Glutamatergic neuron (in vitro differentiated cells): Measurements from ENCODE around the gene WFS1. TPM values are rescaled to one million over a fixed set of nuclear protein-coding genes. Genes with fewer than 3 reads are reported as not detected.

Source experiments
- DNase-seq: peaks from one replicate; pipeline ENCODE4 v3.0.0; 2022
- H3K27ac Mint-ChIP-seq: one replicate; pipeline ENCODE4 v1.8.0; 2020; ENCODE audit warnings: mild to moderate bottlenecking, mixed read lengths, inconsistent platforms; ENCODE audit not compliant: unreplicated experiment
- H3K27me3 Mint-ChIP-seq: one replicate; pipeline ENCODE4 v1.8.0; 2020; ENCODE audit warnings: mild to moderate bottlenecking, moderate library complexity, mixed read lengths, inconsistent platforms; ENCODE audit not compliant: unreplicated experiment
- H3K36me3 Mint-ChIP-seq: one replicate; pipeline ENCODE4 v1.8.0; 2020; ENCODE audit warnings: mild to moderate bottlenecking, mixed read lengths, inconsistent platforms; ENCODE audit not compliant: unreplicated experiment
- H3K4me1 Mint-ChIP-seq: one replicate; pipeline ENCODE4 v1.8.0; 2020; ENCODE audit warnings: mild to moderate bottlenecking, low read depth, mixed read lengths, inconsistent platforms; ENCODE audit not compliant: unreplicated experiment
- H3K4me3 Mint-ChIP-seq: one replicate; pipeline ENCODE4 v1.8.0; 2020; ENCODE audit warnings: mild to moderate bottlenecking, mixed read lengths, inconsistent platforms; ENCODE audit not compliant: unreplicated experiment
- H3K9me3 Mint-ChIP-seq: one replicate; pipeline ENCODE4 v1.8.0; 2020; ENCODE audit warnings: mild to moderate bottlenecking, moderate library complexity, mixed read lengths, inconsistent platforms; ENCODE audit not compliant: unreplicated experiment
- CTCF ChIP-seq: fragments of 200-600 bp; sonication (generic); IDR thresholded peaks from one replicate; pipeline ENCODE4 v1.5.0; 2021; ENCODE audit not compliant: partially characterized antibody, unreplicated experiment
- total RNA-seq: library from RNA; stranded (reverse); fragmentation: NEBNext Ultra II Directional; extraction: Animal tissue kit (Norgen Biotek cat#: 25700); gene quantifications from one replicate; pipeline ENCODE4 v1.2.1, GENCODE V29; 2021; ENCODE audit not compliant: unreplicated experiment

WFS1 gene
- total RNA-seq, 1 donor from 2014 or later, result 30.4 TPM

GRCh38 chr4:6248394-6248793 lies 21.3 kb upstream of the WFS1 start:
- no peak overlapping the region for H3K4me3 Mint-ChIP-seq
- DNase-seq, result no peak
- no peak overlapping the region for H3K27ac Mint-ChIP-seq
- H3K27me3 Mint-ChIP-seq, result peaks cover 8% of the 10 kb centered on the region
- peaks cover 1% of the 10 kb centered on the region for H3K4me1 Mint-ChIP-seq
- H3K36me3 Mint-ChIP-seq, result peaks cover 12% of the 10 kb centered on the region
- TF ChIP-seq CTCF, result no peak
- peaks cover 5% of the 10 kb centered on the region for H3K9me3 Mint-ChIP-seq

- Mint-ChIP-seq H3K27me3 (no peaks in the 10 kb centered on the region), H3K27ac (no peak overlapping the region), H3K4me3 (no peak overlapping the region), H3K4me1 (no peaks in the 10 kb centered on the region), H3K9me3 (peaks cover 2% of the 10 kb centered on the region), H3K36me3 (no peaks in the 10 kb centered on the region)
- TF ChIP-seq CTCF, result peak; percentile 92
- DNase-seq, result no peak
These were observed 19.2 kb upstream of the WFS1 start for GRCh38 chr4:6250235-6250983.

- Mint-ChIP-seq H3K27me3 (no peaks in the 10 kb centered on the region), H3K4me1 (no peaks in the 10 kb centered on the region), H3K27ac (no peak overlapping the region), H3K9me3 (peaks cover 2% of the 10 kb centered on the region), H3K4me3 (no peak overlapping the region), H3K36me3 (no peaks in the 10 kb centered on the region)
- DNase-seq, result no peak
- peak; percentile 39 for TF ChIP-seq CTCF
These were observed 18.7 kb upstream of the WFS1 start for GRCh38 chr4:6250984-6251295.

- H3K4me3 Mint-ChIP-seq, result no peak overlapping the region
- TF ChIP-seq CTCF, result no peak
- DNase-seq, result no peak
- no peaks in the 10 kb centered on the region for H3K27me3 Mint-ChIP-seq
- no peaks in the 10 kb centered on the region for H3K36me3 Mint-ChIP-seq
- H3K9me3 Mint-ChIP-seq, result peaks cover 2% of the 10 kb centered on the region
- no peaks in the 10 kb centered on the region for H3K4me1 Mint-ChIP-seq
- no peak overlapping the region for H3K27ac Mint-ChIP-seq
These were observed 18.3 kb upstream of the WFS1 start for GRCh38 chr4:6251365-6251764.

DNA sequence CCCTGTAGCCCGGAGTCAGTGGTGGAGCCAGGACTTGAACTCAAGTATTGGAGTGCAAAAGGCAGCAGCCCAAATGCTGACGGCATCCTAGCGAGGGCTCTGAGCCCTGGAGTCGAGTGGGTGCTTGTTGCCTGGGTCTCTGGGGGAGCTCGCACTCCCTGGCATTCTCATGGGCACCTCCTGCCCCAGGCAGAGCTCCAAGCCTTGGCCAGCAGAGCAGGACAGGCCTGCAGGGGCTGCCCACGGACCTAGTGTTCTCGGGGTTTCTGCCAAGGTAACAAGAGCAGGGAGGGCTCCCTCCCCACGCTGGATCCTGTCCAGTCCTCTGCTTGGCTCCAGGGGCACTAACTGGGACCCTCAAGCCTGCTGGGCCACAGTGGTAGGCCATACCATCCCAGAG lies 17.6 kb upstream of the WFS1 start:
- peaks cover 2% of the 10 kb centered on the region for H3K9me3 Mint-ChIP-seq
- H3K4me3 Mint-ChIP-seq, result no peak overlapping the region
- no peak for DNase-seq
- H3K4me1 Mint-ChIP-seq, result no peaks in the 10 kb centered on the region
- no peak overlapping the region for H3K27ac Mint-ChIP-seq
- H3K36me3 Mint-ChIP-seq, result no peaks in the 10 kb centered on the region
- no peak for TF ChIP-seq CTCF
- no peaks in the 10 kb centered on the region for H3K27me3 Mint-ChIP-seq
